Psoas muscle (tissue), 8 donors: ENCODE data around the gene TSPAN31. TPM values are rescaled to one million over a fixed set of nuclear protein-coding genes. Genes with fewer than 3 reads are reported as not detected.
A peak's percentile ranks its signal among the peaks of the same experiment; 100 is the strongest.

Source experiments
- ATAC-seq, 4 donors: fragments of 200-7000 bp; cut with Tn5 transposase; one replicate each; pipeline ENCODE4 v1.9.1; 2020; ENCODE audit warnings: moderate library complexity in 3 of 4, mild to moderate bottlenecking in 2 of 4
- DNase-seq, 2 donors: peaks; one replicate each; pipeline ENCODE4 v3.0.0-alpha.2; 2020
- H3K27ac ChIP-seq: fragments of 200-600 bp; one replicate; pipeline ENCODE4 v1.8.0; 2022
- H3K27me3 ChIP-seq, 3 donors: fragments of 200-600 bp in 1 of 3; one replicate each; pipeline versions ENCODE4 v1.6.1 to v1.8.0; 2013 to 2022; ENCODE audit warnings: low read length in 2 of 3, mild to moderate bottlenecking in 2 of 3, moderate library complexity in 1 of 3; ENCODE audit not compliant: insufficient read depth in 3 of 3
- H3K36me3 ChIP-seq, 2 donors: fragments of 200-600 bp in 1 of 2; one replicate each; pipeline versions ENCODE4 v1.6.1 to v1.8.0; 2013 to 2022; ENCODE audit warnings: low read depth in 1 of 2, mild to moderate bottlenecking in 1 of 2, moderate library complexity in 1 of 2; ENCODE audit not compliant: insufficient read depth in 1 of 2
- H3K4me1 ChIP-seq: fragments of 200-600 bp; one replicate; pipeline ENCODE4 v1.8.0; 2022
- H3K4me3 ChIP-seq: fragments of 200-600 bp; one replicate; pipeline ENCODE4 v1.8.0; 2022; ENCODE audit warnings: mild to moderate bottlenecking
- H3K9me3 ChIP-seq: fragments of 200-600 bp; one replicate; pipeline ENCODE4 v1.8.0; 2022
- CTCF ChIP-seq: fragments of 200-600 bp; IDR thresholded peaks from one replicate; pipeline ENCODE4 v1.8.0; 2022; ENCODE audit warnings: antibody characterized with exemption
- WGBS, 3 donors: extraction: QIAGEN DNeasy Blood & Tissue Kit; methylation state at CpG; one replicate each; pipeline versions ENCODE4 v1.1.6 to v1.1.7; 2013; 5-methylcytosine and 5-hydroxymethylcytosine counted together
- intact Hi-C, 2 donors: fragments of 100-400 bp; cut with DNase I; formaldehyde crosslinking; loops; one replicate each; pipeline versions ENCODE4 v1.11.0 to v1.14.2; 2022
- polyA plus RNA-seq, 3 donors: library from polyadenylated mRNA; stranded (reverse); fragments of 200-250 nt; gene quantifications; one replicate each; pipeline ENCODE4 v1.2.3, GENCODE V29; 2013
- total RNA-seq, 4 donors: library from RNA; stranded (reverse); fragmentation: NEBNext Ultra II Directional in 2 of 4; extraction: Animal tissue kit (Norgen Biotek cat#: 25700) in 2 of 4; gene quantifications; one replicate each; pipeline versions ENCODE4 v1.2.1 to v1.2.4, GENCODE V29; 2021 to 2023
- donor health status: healthy with polysubstance abuse.
- donor health status: DM: no; HTN: no; CAD: no; lungs with moderate emphysema.
- donor health status: Bipolar disorder and iron deficiency.
- donor health status: healthy.
- donor health status: DM: yes; HTN: yes; CAD: no.
- donor health status: DM: no; HTN: no; CAD: no.
- donor health status: DM: no; HTN: no; CAD: no.
- donor health status: DM: yes; HTN: yes; CAD: no.

TSPAN31 gene
- total and polyA plus RNA-seq, 7 donors = 14.6 to 31.2 (median 20.6) TPM

GRCh38 chr12:57746025-57746424, 1.2 kb downstream of the TSPAN31 start:
- ATAC-seq = no peak
- Histone ChIP-seq H3K9me3 (no peaks in the 10 kb centered on the region), H3K27ac (no peak overlapping the region), H3K4me3 (peak overlapping the region; percentile 96), H3K4me1 (peaks cover 22% of the 10 kb centered on the region), H3K36me3 (peaks cover 20 to 51% of the 10 kb centered on the region in 2 donors), H3K27me3 (peaks cover 0 to 4% (median 3%) of the 10 kb centered on the region in 3 donors)
- 78 to 80% (median 79%) methylated on average over 3 of the region's 3 CpGs for WGBS, 3 donors
- intact Hi-C loops = no loop called here
- DNase-seq = no peak
- no peak for TF ChIP-seq CTCF

GRCh38 chr12:57749061-57749460, 4.2 kb downstream of the TSPAN31 start:
- no peaks in the 10 kb centered on the region for H3K9me3 ChIP-seq
- H3K27me3 ChIP-seq = no peaks in the 10 kb centered on the region
- no peak for TF ChIP-seq CTCF
- no peak overlapping the region for H3K27ac ChIP-seq
- 87 to 91% (median 88%) methylated on average over 5 of the region's 5 CpGs for WGBS, 3 donors
- intact Hi-C loops = no loop called here
- H3K4me1 ChIP-seq = peaks cover 27% of the 10 kb centered on the region
- peaks cover 20 to 51% of the 10 kb centered on the region in 2 donors for H3K36me3 ChIP-seq
- ATAC-seq (no peak), DNase-seq (no peak)
- H3K4me3 ChIP-seq = no peak overlapping the region

GRCh38 chr12:57750561-57751431, 6.0 kb downstream of the TSPAN31 start:
- 71 to 80% (median 75%) methylated on average over 15 of the region's 15 CpGs for WGBS, 3 donors
- ATAC-seq (no peak), DNase-seq (no peak)
- no peak for TF ChIP-seq CTCF
- H3K9me3 ChIP-seq = no peaks in the 10 kb centered on the region
- peak overlapping the region; percentile 96 for H3K27ac ChIP-seq
- peaks cover 20 to 51% of the 10 kb centered on the region in 2 donors for H3K36me3 ChIP-seq
- H3K4me3 ChIP-seq = peak overlapping the region; percentile 93
- peaks cover 24% of the 10 kb centered on the region for H3K4me1 ChIP-seq
- intact Hi-C loops = no loop called here
- peaks cover 0 to 1% (median 0%) of the 10 kb centered on the region in 3 donors for H3K27me3 ChIP-seq

- WGBS, 3 donors = 6 to 12% (median 7%) methylated on average over 8 of the region's 8 CpGs
- peak overlapping the region; percentile 93 for H3K4me3 ChIP-seq
- H3K36me3 ChIP-seq = peaks cover 20 to 45% of the 10 kb centered on the region in 2 donors
- DNase-seq (no peak), ATAC-seq (peak in 1 of 4 donors; percentile 0)
- peak overlapping the region; percentile 96 for H3K27ac ChIP-seq
- no peaks in the 10 kb centered on the region for H3K9me3 ChIP-seq
- H3K27me3 ChIP-seq = peaks cover 0 to 4% (median 0%) of the 10 kb centered on the region in 3 donors
- TF ChIP-seq CTCF = no peak
- peaks cover 26% of the 10 kb centered on the region for H3K4me1 ChIP-seq
- intact Hi-C loops = no loop called here
These were observed 6.6 kb downstream of the TSPAN31 start for GRCh38 chr12:57751432-57751787.
